OCI-LY1 (cell line): ENCODE data around the gene RANBP9.

Experiments used
- H2AFZ ChIP-seq: fragments of 200-600 bp; sonication (generic), shearing (Covaris generic); 2 replicates; pipeline ENCODE4 v1.6.0; 2014; ENCODE audit warnings: antibody characterized with exemption, mild to moderate bottlenecking, low read length
- H3F3A ChIP-seq: fragments of 200-600 bp; sonication (generic), shearing (Covaris generic); 2 replicates; pipeline ENCODE4 v1.6.0; 2014; ENCODE audit warnings: mild to moderate bottlenecking, antibody characterized with exemption, low read length, moderate library complexity; ENCODE audit not compliant: insufficient read depth
- H3K27ac ChIP-seq: fragments of 200-600 bp; sonication (generic); 2 replicates; pipeline ENCODE4 v1.5.1; 2014; ENCODE audit warnings: low read length, mixed run types, mild to moderate bottlenecking, low read depth; ENCODE audit not compliant: poor library complexity, severe bottlenecking
- H3K27me3 ChIP-seq: fragments of 200-600 bp; sonication (generic); 2 replicates; pipeline ENCODE4 v1.6.0; 2014; ENCODE audit warnings: antibody characterized with exemption, mild to moderate bottlenecking, low read length, moderate library complexity; ENCODE audit not compliant: insufficient read depth
- H3K36me3 ChIP-seq: fragments of 200-600 bp; sonication (generic); 2 replicates; pipeline ENCODE4 v1.6.1; 2014; ENCODE audit warnings: mild to moderate bottlenecking, antibody characterized with exemption, low read length, moderate library complexity, mixed read lengths; ENCODE audit not compliant: insufficient read depth
- H3K4me1 ChIP-seq: fragments of 200-600 bp; sonication (generic); 2 replicates; pipeline ENCODE4 v1.5.1; 2014; ENCODE audit warnings: mild to moderate bottlenecking, low read length, moderate library complexity; ENCODE audit not compliant: insufficient read depth, severe bottlenecking
- H3K4me2 ChIP-seq: fragments of 200-600 bp; sonication (generic), shearing (Covaris generic); 2 replicates; pipeline ENCODE4 v1.6.1; 2014; ENCODE audit warnings: low read length
- H3K4me3 ChIP-seq: fragments of 200-600 bp; sonication (generic); 2 replicates; pipeline ENCODE4 v1.5.1; 2014; ENCODE audit warnings: low read length, low read depth, mild to moderate bottlenecking, mixed read lengths; ENCODE audit not compliant: poor library complexity, severe bottlenecking
- H3K79me2 ChIP-seq: fragments of 200-600 bp; shearing (Covaris generic); 2 replicates; pipeline ENCODE4 v1.6.1; 2016; ENCODE audit warnings: mixed run types, low read length, mixed read lengths; ENCODE audit not compliant: insufficient read depth
- H3K9ac ChIP-seq: fragments of 200-600 bp; sonication (generic), shearing (Covaris generic); 2 replicates; pipeline ENCODE4 v1.6.1; 2014; ENCODE audit warnings: mild to moderate bottlenecking, low read length, mixed read lengths
- H3K9me2 ChIP-seq: fragments of 200-600 bp; sonication (generic), shearing (Covaris generic); 2 replicates; pipeline ENCODE4 v1.6.1; 2014; ENCODE audit warnings: low read depth, mild to moderate bottlenecking, low read length, mixed read lengths
- H3K9me3 ChIP-seq: fragments of 200-600 bp; shearing (Covaris generic); 2 replicates; pipeline ENCODE4 v1.6.1; 2014; ENCODE audit warnings: low read length, mixed read lengths
- H4K20me1 ChIP-seq: fragments of 200-600 bp; sonication (generic), shearing (Covaris generic); 2 replicates; pipeline ENCODE4 v1.6.0; 2016; ENCODE audit warnings: mild to moderate bottlenecking, low read length; ENCODE audit not compliant: insufficient read depth
- EZH2 ChIP-seq: fragments of 200-600 bp; sonication (generic), shearing (Covaris generic); IDR thresholded peaks from 2 replicates; pipeline ENCODE4 v1.8.0; 2017; ENCODE audit warnings: borderline replicate concordance, mixed run types, mild to moderate bottlenecking, antibody characterized with exemption, low read length, moderate library complexity, mixed read lengths
- TF ChIP-seq, protein P1 (sequence below): fragments of 200-600 bp; sonication (generic), shearing (Covaris generic); IDR thresholded peaks from 2 replicates; pipeline ENCODE4 v1.5.1; 2017; ENCODE audit warnings: mild to moderate bottlenecking, antibody characterized with exemption, low read length, moderate library complexity, mixed read lengths

Gene RANBP9

DNA sequence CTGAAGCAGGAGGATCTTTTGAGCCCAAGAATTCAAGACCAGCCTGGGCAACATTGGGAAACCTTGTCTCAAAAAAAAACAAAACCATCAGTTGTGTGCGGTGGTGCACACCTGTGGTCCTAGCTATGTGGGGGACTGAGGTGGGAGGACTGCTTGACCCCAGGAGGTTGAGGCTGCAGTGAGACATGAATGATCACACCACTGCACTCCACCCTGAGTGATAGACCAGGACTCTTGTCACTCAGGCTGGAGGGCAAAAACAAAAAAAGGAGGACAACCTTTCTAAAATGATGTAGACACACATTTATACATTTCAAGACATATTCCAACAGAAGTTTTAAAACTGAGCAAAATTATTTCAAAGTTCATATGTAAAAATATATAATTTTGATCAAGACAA is 51.4 kb downstream of the RANBP9 start:
- H4K20me1 ChIP-seq, result no peaks in the 10 kb centered on the region
- H3K27ac ChIP-seq, result no peak overlapping the region
- H3K27me3 ChIP-seq, result no peaks in the 10 kb centered on the region
- H3K4me2 ChIP-seq, result no peak overlapping the region
- H3K9me2 ChIP-seq, result no peaks in the 10 kb centered on the region
- H3K9ac ChIP-seq, result no peak overlapping the region
- H3K79me2 ChIP-seq, result peaks cover 68% of the 10 kb centered on the region
- no peaks in the 10 kb centered on the region for H3K9me3 ChIP-seq
- H3K4me3 ChIP-seq, result no peak overlapping the region
- H2AFZ ChIP-seq, result no peak overlapping the region
- no peaks in the 10 kb centered on the region for H3K36me3 ChIP-seq
- no peak for TF ChIP-seq EZH2
- TF ChIP-seq, protein P1, sequence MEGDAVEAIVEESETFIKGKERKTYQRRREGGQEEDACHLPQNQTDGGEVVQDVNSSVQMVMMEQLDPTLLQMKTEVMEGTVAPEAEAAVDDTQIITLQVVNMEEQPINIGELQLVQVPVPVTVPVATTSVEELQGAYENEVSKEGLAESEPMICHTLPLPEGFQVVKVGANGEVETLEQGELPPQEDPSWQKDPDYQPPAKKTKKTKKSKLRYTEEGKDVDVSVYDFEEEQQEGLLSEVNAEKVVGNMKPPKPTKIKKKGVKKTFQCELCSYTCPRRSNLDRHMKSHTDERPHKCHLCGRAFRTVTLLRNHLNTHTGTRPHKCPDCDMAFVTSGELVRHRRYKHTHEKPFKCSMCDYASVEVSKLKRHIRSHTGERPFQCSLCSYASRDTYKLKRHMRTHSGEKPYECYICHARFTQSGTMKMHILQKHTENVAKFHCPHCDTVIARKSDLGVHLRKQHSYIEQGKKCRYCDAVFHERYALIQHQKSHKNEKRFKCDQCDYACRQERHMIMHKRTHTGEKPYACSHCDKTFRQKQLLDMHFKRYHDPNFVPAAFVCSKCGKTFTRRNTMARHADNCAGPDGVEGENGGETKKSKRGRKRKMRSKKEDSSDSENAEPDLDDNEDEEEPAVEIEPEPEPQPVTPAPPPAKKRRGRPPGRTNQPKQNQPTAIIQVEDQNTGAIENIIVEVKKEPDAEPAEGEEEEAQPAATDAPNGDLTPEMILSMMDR, result no peak
- peaks cover 22% of the 10 kb centered on the region for H3K4me1 ChIP-seq
- no peaks in the 10 kb centered on the region for H3F3A ChIP-seq

DNA sequence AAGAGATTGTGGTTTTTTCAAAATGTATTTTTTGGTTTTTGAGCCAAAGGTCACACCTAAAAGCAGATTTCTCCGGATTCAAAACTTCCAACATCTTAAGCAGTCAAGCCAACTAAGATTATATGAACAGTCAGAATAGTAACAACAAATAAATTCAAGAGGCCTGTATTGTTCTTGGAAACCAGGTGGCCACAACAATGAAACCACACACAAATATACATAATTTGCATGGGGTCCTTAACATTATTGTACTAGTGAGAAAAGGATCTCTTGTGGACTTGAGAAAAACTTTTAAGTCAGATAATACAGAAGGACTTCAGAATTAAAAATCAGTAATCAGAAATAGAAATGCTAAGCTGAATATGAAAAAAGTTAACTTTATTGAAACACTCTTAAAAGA is 55.9 kb downstream of the RANBP9 start:
- H2AFZ ChIP-seq, result no peak overlapping the region
- no peaks in the 10 kb centered on the region for H3F3A ChIP-seq
- peaks cover 22% of the 10 kb centered on the region for H3K79me2 ChIP-seq
- no peaks in the 10 kb centered on the region for H3K9me2 ChIP-seq
- no peak for TF ChIP-seq EZH2
- TF ChIP-seq, protein P1, result no peak
- H4K20me1 ChIP-seq, result no peaks in the 10 kb centered on the region
- H3K27ac ChIP-seq, result no peak overlapping the region
- H3K36me3 ChIP-seq, result peaks cover 18% of the 10 kb centered on the region; the same call in 1 of the 2 replicates
- H3K9me3 ChIP-seq, result no peaks in the 10 kb centered on the region
- no peaks in the 10 kb centered on the region for H3K4me1 ChIP-seq
- H3K4me3 ChIP-seq, result no peak overlapping the region
- H3K4me2 ChIP-seq, result no peak overlapping the region
- no peak overlapping the region for H3K9ac ChIP-seq
- no peaks in the 10 kb centered on the region for H3K27me3 ChIP-seq

DNA sequence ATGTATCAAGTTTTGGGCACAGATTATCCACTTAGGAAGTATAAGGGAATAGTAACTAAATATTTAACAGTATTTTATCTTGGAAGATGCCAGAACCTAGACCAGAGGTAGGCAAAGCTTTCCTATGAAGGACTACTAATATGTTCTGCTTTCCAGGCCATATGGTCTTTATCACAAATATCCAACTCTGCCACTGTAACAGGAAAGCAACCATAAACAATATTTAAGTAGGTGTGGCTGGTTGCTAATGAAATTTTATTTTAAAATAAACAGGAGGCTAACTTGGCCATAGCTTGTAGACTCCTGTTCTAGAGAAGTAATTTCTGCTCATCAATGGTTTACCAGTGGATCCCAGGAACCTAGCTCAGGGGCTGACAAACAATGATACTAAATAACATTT is 57.1 kb downstream of the RANBP9 start:
- no peak for TF ChIP-seq EZH2
- TF ChIP-seq, protein P1, result no peak
- Histone ChIP-seq H2AFZ (no peak overlapping the region), H3K27me3 (no peaks in the 10 kb centered on the region), H3K4me2 (no peak overlapping the region), H3K4me1 (no peaks in the 10 kb centered on the region), H3F3A (no peaks in the 10 kb centered on the region), H3K79me2 (peaks cover 11% of the 10 kb centered on the region), H3K9me2 (no peaks in the 10 kb centered on the region), H3K9ac (no peak overlapping the region), H3K9me3 (no peaks in the 10 kb centered on the region), H3K4me3 (no peak overlapping the region), H4K20me1 (no peaks in the 10 kb centered on the region), H3K36me3 (peaks cover 23% of the 10 kb centered on the region; the same call in 1 of the 2 replicates), H3K27ac (no peak overlapping the region)
